GM19023 (cell line): ENCODE data around the gene MARS1.
"Not testable (repeated sequence)": the region's sequence is repeated elsewhere in the genome, so short reads cannot be mapped to it uniquely, and the experiment has no call there.

Experiments used
- ATAC-seq: cut with Tn5 transposase; IDR thresholded peaks from one replicate; pipeline ENCODE4 v1.9.1; 2021; ENCODE audit warnings: mild to moderate bottlenecking, moderate library complexity; ENCODE audit not compliant: unreplicated experiment

MARS1 gene

DNA sequence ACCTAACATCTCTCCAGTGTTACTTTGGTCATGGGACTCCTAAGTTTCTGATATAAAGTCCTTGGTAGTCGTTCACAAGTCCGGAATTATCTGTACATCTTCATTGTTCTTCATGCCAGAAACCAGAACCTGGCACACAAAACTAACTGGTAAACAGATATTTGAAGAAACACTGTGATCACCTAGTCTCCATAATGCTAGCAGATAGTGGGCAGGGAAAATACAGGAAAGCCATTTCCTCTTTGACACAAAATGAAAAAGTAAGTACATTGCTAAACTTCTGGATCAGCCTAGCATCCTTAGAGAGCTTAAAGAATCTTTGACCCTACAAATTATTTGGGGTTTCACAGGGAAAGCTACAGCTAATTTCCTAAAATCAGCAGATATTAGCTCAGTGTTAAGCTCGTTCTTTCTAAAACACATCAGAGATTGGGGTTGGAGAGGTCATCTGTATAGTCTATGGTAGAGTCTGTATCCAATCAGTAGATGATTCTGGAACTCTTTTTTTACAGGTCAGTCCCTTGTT lies 27.6 kb downstream of the MARS1 start:
- no peak for ATAC-seq

DNA sequence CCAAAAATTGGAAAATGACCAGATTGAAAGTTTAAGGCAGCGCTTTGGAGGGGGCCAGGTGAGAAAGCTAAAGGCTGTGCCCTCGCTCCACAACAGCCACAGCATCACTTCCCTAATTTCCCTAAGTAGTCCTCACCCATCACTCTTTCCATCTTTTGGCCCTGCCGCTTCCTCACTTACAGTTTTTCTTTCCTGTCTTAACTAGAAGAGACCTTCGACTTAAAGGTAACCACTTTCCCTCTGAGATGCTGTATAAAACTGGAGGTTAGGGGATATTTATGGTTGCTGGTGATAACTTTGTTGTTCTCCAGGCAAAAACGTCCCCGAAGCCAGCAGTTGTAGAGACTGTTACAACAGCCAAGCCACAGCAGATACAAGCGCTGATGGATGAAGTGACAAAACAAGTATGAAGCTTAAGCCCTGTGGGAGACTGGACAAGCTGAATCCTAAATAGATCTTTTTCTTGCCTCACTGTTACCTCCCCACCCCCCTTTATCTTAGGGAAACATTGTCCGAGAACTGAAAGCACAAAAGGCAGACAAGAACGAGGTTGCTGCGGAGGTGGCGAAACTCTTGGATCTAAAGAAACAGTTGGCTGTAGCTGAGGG lies 28.2 kb downstream of the MARS1 start:
- ATAC-seq = no peak

DNA sequence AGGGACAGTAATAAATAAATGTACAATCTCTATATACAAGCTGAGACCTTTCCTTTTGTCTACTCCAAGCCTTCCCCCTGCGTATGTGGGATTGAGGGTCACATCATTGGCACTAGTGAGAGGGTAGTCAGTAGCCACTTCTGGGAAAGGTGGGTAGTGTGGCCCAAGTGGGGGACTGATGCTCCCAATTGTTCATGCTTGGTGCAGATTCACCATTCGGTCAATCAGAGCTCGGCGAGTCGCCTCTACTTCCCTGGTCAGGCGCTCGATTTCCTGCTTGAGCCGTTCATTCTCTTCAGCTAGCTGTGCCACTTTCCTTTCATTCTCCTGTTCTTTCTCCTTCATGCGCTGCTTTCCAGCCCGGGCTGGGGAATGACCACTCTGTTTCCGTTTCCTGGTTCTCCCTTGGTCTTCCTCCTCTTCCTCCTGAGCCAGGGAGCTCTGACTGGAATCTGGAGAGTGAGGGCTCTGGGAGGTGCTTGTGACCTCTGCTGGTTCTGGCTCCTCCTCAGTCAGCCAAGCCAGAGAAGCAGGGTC lies 28.8 kb downstream of the MARS1 start:
- ATAC-seq = no peak

DNA sequence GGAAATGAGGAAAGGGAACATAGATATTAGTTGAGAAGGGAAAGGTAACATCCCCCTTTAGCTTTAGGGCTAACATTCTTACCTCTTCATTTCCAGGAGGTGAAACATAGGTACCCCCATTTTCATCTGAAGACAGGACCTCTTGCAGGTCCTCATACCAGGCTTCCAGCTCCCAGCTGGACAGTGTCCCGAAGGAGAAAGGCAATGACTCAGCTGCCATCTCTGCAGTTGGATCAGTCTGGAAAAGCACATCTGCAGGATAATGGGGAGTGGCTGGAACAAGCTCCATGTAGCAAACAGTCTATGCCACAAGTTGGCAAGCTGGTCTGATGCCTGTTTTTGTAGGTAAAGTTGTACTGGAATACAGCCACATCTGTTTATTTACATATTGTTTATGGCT lies 29.3 kb downstream of the MARS1 start:
- ATAC-seq = no peak

DNA sequence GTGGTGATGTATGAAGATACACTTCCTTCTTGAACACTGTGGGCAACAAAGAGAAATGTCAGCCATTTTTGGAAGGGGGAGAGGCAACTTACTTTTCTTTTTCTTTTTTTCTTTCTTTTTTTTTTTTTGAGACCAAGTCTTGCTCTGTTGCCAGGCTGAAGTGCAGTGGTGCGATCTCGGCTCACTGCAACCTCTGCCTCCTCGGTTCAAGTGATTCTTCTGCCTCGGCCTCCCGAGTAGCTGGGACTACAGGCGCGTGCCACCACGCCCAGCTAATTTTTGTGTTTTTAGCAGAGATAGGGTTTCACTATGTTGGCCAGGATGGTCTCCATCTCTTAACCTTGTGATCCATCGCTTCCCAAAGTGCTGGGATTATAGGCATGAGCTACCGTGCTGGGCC lies 29.9 kb downstream of the MARS1 start:
- ATAC-seq = not testable (repeated sequence)

DNA sequence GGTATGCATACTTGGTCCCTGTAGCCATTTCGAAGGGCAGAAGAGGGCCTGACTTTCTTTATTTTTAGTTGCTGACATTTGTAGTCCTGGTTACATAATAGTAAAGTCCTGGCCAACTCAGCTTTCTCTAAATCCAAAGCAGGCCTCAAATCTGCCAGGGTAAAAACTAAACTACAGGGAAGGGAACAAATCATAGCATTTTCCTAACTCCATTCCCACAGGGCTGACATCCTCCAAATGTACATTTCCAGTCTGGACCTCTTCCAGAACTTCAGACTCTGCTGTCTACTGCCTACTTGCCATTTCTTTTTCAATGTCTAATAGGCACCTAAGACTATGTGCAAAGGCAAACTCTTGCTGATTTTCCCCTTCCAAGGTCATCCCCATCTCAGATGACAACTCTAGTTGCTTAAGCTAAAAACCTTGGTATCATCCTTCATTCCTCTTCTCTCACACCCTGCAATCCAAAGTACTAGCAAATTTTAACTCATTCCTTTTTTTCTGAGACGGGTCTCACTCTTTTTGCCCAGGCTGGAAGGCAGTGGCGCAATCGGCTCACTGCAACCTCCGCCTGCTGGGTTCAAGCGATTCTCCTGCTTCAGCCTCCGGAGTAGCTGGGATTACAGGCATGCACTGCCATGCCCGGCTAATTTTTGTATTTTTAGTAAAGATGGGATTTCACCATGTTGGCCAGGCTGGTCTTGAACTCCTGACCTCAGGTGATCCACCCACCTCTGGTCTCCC lies 30.5 kb downstream of the MARS1 start:
- ATAC-seq = no peak

DNA sequence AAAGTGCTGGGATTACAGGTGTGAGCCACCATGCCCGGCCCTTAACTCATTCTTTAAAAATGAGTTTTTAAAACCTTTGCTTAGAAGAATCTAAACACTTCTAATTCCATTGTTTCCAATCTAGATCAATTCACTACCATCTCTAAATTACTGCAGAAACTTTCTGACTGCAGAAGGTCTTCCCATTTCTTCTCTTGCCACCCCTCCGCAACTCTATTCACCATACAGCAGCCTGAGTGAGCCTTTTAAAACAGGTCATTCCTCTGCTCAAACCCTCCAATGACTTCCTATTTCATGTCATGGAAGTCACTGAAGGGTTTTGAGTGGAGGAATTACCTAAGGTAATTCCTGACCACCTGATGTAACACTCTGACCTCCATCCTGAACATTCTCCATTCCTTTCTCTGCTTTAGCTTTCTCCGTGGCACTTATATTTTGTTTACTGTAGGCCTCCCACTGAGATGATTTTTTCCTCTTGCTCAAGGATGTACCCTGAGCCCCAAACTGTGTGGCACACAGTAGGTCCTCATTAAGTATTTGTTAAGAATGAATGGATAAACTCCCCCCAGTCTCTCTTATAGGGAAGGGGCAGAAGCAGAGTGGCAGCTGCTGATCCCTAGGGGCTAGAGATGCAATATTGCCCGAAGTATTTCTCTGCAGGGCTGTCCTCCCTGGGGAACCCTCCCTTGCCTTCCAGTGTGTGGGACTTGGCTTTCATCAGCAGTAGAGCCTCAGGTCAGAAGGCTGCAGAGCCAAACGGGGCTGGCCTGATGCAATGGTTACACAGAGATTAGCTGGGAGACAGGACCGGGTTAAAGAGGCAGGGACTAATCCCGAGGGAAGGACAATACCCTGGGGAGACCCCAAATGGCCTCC lies 31.3 kb downstream of the MARS1 start:
- ATAC-seq = no peak

DNA sequence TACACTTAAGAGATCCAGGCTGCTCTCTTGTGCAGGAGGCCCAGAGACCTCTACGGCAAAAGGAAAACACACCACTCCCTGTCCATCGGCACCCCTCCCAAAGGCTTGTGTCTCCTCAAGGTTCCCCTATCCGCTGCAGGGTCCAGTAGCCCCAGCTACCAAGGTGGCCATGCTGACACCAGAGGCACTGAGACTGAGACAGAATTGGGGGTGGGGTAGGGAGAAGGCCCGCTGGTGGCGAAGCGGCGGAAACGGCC lies 31.9 kb downstream of the MARS1 start:
- ATAC-seq = peak; percentile 5

DNA sequence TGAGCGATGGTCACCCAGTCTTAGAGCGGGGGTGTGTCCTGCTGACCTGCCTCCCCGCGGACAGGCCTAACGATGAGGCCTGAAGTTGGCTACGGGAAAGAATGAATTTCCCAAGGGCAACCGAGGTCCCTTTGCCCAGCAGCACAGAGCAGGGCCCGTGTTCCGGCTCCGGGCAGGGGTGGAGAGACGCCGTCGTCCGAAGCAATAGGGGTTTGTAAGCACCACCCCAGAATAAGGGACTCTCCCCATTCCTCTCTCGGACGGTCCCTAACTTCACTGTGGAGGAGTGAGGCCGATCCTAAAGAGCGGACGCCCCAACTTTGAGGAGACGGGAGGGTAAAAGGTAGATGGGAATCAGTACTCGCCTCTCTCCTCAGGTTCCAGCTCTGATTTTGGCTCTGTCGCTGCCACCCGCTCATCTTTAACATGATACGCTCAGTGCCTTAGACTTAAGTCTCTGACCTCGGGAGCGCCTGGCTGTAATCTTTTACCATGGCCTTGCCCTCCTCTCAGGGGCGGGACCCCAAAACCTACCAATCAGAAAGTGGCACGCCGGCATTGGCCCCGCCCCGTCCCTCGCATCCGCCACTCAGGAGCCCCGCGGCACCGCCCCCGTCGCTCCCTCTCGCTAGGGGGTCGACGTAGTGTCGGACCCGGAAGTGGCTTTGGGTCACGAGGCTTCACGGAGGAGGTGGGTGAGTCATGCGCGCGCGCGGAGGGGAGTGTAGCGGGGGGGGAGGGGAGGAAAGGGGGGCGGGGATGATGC lies 32.4 kb downstream of the MARS1 start, which contains the start of gene DDIT3:
DDIT3 (minus strand) TSS at position 462 of the 766 bp plus-strand sequence. CDS start 3,108 bp downstream, outside the sequence.
- peak; percentile 70 for ATAC-seq

DNA sequence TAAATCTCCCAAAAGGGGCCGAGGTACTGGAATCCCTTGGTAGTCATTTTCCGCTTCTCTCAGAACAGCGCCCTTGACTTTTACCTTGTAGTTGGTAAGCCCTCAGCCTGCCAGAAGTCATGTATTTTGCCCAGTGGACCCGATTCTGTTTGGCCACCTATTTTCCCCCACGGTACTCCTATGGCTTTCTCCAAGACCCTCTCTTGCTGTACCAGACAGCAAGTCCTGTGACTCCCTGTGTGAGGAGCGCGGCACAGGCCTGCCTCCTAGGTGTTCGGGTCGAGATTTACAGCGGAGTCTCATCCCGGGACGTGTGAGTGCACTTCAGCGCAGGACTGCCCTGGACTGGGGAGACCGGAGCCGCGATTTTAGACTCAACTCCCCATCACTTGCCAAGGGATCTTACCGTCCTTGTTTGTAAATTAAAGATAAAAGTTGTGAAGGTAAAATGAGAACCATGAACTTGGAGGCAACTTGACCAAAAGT lies 33.7 kb downstream of the MARS1 start:
- ATAC-seq = no peak

DNA sequence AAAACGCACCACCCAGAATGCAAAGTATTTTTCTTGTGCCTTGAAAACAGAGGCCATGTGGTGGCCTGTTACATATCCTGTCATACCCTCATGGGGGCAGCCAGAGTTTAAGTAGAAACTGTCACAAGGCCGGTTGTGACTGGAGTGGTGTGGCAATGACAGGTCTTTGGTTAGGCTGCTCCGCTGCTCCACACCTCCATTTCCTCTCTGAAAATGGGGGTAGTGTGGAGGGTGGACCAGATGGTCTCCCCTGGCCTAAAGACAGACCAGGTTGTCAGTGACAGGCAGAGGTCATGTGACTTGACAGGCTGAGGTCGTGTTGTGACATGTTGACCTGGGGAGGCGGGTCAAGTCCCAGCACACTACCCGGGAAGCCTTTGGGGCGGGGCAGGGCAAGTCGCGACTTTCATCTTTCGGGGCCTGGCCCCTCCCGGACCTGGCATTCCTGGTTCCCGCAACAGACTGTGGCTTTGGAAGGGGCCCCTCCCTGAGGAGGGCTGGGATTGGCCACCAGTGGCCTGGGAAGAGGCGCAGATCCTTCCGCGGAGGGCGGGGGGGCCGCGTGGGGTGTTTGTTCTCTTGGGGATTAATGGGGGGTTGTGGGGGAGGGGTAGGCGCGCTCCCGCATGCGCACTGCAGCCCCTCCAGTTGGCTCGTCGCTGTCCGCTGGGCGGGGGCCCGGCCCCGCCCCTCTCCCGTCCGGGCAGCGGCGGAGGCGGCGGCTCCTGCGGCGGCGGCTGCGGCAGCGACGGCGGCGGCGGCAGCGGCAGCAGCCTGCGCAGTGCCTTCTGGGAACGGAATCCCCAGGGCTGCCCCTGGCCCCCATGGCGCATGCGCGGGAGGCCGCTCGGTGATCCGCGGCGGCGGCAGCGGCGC lies 34.4 kb downstream of the MARS1 start, which contains the start of gene MBD6:
MBD6 (plus strand) TSS at position 814 of the 876 bp plus-strand sequence. CDS start 1,480 bp downstream, outside the sequence.
- peak; percentile 41 for ATAC-seq

DNA sequence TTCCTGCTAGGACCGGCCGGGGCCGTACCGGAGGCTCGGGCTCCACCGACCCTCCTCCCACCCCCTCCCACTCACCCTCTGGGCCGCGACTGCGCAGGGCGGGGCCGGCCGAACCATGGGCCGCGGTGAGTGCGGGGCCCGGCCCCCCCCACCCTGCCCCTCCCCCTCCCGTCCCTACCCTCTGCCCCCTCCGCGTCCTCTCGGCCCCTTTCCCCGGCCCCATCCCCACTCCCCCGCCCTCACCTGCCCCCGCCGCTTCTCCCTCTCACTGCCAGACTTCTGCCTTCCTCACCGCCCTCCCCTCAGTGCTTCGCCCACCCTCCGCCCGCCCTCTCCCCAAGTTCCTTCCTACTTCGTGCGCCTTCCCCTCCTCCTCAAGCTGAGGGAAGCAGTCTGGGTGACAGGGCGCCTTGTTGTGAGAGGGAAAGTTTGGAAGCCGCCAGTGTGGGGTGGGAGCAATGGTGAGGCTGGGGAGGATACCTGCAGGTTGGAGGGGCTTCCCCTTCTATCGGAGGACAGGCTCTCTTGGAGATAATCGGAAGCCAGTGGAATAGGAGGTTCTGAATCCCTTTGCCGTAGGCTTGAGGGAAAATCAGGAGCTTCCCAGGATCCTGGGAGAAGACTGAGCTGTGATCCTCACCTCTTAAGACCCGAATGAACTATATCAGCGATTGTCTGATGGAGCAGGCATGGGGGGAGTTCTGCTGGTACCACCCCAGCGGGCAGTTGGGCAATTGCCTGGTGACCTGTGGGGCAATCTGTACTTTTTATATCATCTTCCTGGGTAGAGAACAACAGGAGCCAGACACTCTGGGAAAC lies 35.2 kb downstream of the MARS1 start:
- ATAC-seq = no peak

DNA sequence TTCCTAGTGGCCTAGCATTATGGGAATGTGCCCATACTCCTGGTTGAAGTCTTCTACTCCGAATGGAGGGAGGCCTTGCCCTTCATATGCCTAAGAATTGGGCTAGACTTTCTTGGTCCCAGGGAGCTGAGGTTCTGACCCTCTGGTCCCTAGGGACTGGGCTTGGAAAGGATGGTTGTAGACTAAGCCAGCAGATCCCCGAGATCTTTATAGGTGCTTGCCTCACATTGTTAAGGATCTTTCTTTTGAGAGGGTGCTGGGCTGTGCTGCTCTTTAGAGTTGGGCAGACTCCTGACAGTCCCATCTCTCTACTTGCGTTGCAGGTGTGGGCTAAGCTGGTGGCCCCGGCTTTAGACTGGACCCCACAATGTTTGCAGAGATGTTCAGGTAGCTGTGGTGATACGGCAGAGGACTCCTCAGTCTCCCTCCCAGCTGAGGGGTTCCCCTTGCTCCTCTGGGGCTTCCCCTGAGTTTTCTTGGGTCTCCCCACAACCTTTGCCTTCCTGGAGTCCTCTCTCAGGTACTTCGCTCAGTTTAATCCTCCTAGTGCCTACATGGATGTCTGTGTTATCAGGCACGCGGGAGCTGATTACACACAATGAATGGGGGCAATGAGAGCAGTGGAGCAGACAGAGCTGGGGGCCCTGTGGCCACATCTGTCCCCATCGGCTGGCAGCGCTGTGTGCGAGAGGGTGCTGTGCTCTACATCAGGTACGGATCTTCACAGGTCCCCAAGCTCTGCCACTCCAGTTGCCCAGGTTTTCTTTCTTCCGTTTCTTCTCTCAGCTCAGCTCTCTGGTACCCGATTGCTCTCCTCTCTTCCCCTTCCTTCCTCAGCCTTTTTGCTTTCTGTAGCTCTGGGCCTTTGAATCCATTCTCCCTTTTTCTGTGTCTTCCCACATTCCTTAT lies 36.1 kb downstream of the MARS1 start:
- no peak for ATAC-seq

DNA sequence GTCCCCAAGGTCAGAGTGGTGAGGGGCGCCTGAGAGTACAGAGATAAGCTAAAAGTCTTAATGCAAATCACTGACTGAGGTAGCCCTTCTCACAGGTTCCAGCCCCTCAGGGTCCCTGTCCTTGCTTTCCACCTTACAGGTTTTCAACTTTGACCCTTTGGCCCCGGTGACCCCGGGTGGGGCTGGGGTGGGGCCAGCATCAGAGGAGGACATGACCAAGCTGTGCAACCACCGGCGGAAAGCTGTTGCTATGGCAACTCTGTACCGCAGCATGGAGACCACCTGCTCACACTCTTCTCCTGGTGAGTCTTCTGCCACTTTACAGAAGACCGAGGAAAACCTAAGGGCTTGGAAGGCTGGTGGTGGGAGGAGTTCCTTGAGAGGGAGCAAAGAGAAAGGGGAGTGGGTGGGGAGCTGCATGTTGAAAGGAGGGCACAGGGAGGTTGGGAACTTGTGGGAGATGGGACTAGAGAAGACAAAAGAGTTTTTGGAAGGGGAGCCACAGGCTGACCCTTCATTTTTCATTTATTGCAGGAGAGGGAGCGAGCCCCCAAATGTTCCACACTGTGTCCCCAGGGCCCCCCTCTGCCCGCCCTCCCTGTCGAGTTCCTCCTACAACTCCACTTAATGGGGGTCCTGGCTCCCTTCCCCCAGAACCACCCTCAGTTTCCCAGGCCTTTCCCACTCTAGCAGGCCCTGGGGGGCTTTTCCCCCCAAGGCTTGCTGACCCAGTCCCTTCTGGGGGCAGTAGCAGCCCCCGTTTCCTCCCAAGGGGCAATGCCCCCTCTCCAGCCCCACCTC lies 37.1 kb downstream of the MARS1 start:
- ATAC-seq = no peak

DNA sequence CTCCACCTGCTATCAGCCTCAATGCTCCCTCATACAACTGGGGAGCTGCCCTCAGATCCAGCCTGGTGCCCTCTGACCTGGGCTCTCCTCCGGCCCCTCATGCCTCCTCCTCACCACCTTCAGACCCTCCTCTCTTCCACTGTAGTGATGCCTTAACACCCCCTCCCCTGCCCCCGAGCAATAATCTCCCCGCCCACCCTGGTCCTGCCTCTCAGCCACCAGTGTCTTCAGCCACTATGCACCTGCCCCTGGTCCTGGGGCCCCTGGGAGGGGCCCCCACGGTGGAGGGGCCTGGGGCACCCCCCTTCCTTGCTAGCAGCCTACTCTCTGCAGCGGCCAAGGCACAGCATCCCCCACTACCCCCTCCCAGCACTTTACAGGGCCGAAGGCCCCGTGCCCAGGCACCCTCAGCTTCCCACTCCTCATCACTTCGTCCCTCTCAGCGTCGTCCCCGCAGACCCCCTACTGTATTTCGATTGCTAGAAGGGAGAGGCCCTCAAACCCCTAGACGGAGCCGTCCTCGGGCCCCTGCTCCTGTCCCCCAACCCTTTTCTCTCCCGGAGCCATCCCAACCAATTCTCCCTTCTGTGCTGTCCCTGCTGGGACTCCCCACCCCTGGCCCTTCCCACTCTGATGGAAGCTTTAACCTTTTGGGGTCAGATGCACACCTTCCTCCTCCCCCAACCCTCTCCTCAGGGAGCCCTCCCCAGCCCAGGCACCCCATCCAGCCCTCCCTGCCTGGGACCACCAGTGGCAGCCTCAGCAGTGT lies 37.9 kb downstream of the MARS1 start:
- no peak for ATAC-seq
